Activated T-helper 2 cell treated with anti-CD3 and anti-CD28 coated beads, Interferon-gamma antibody, Interleukin-2, Interleukin-4, amounts not matched to agents 10 μg/mL and 5 μg/mL and 100 μg/mL, durations not matched to agents 14 hours and 24 hours and 36 hours (primary cell): ENCODE data around the gene PSME3. TPM values are rescaled to one million over a fixed set of nuclear protein-coding genes. Genes with fewer than 3 reads are reported as not detected.

Experiments
- total RNA-seq: library from RNA; stranded (reverse); gene quantifications from 2 replicates; pipeline ENCODE4 v1.2.3, GENCODE V29; 2022

The PSME3 gene
- total RNA-seq, 1 donor from 2014 or later, result 172 TPM

Other genes starting within 250 kb of the PSME3 start
- 37.7 and 39.0 TPM in 2 replicates for gene RETREG3, start 224.0 kb upstream of the PSME3 start, total RNA-seq
- gene TUBG1, start 223.7 kb upstream of the PSME3 start, total RNA-seq, result 85.5 and 94.9 TPM in 2 replicates
- gene TUBG2, start 174.1 kb upstream of the PSME3 start, total RNA-seq, result 12.2 and 12.6 TPM in 2 replicates
- gene PLEKHH3, start 156.4 kb upstream of the PSME3 start, total RNA-seq, result 0.57 and 1.0 TPM in 2 replicates
- 0.16 and 0.23 TPM in 2 replicates for gene CCR10, start 151.6 kb upstream of the PSME3 start, total RNA-seq
- 1.3 and 2.4 TPM in 2 replicates for gene CNTNAP1, start 150.9 kb upstream of the PSME3 start, total RNA-seq
- gene EZH1, start 88.4 kb upstream of the PSME3 start, total RNA-seq, result 36.1 and 37.1 TPM in 2 replicates
- not detected in 2 replicates for gene RAMP2, start 72.2 kb upstream of the PSME3 start, total RNA-seq
- 88.8 and 90.4 TPM in 2 replicates for gene VPS25, start 59.9 kb upstream of the PSME3 start, total RNA-seq
- 0.16 and 0.28 TPM in 2 replicates for gene WNK4, start 52.8 kb upstream of the PSME3 start, total RNA-seq
- gene COA3, start 34.7 kb upstream of the PSME3 start, total RNA-seq, result 51.2 and 51.7 TPM in 2 replicates
- 0.09 TPM in 1 of 2 replicates, not detected in the other for gene CNTD1, start 34.5 kb upstream of the PSME3 start, total RNA-seq
- gene BECN1, start 9.1 kb upstream of the PSME3 start, total RNA-seq, result 97.2 and 104 TPM in 2 replicates
- gene AOC2, start 11.2 kb downstream of the PSME3 start, total RNA-seq, result 3.2 TPM in 2 replicates
- gene AOC3, start 17.8 kb downstream of the PSME3 start, total RNA-seq, result 1.6 and 2.4 TPM in 2 replicates
- not detected in 2 replicates for gene G6PC1, start 67.4 kb downstream of the PSME3 start, total RNA-seq
- 62.3 and 75.3 TPM in 2 replicates for gene AARSD1, start 131.1 kb downstream of the PSME3 start, total RNA-seq
- 1.9 and 2.1 TPM in 2 replicates for gene PTGES3L, start 146.7 kb downstream of the PSME3 start, total RNA-seq
- gene RUNDC1, start 147.2 kb downstream of the PSME3 start, total RNA-seq, result 18.7 and 19.9 TPM in 2 replicates
- 1,137 and 1,172 TPM in 2 replicates for gene RPL27, start 165.0 kb downstream of the PSME3 start, total RNA-seq
- gene IFI35, start 173.4 kb downstream of the PSME3 start, total RNA-seq, result 49.1 and 51.2 TPM in 2 replicates
- gene VAT1, start 189.0 kb downstream of the PSME3 start, total RNA-seq, result 18.6 and 21.7 TPM in 2 replicates
- 0.05 TPM in 1 of 2 replicates, not detected in the other for gene RND2, start 191.8 kb downstream of the PSME3 start, total RNA-seq